DMS153 treated with DMSO at 0.1 percent for 48 hours (cell line): ENCODE results near the gene DMWD.

Source experiments
- DNase-seq: peaks from one replicate; lab custom pipeline; 2025; ENCODE audit not compliant: unreplicated experiment; lab: John Stamatoyannopoulos, UW

The DMWD gene

GRCh38 chr19:45792470-45793177 is at the start of gene DMWD:
Gene DMWD (minus strand): TSS chr19:45792845. CDS start chr19:45792756, 89 bp downstream.
- peak; percentile 94 for DNase-seq

- DNase-seq = no peak
Observed at GRCh38 chr19:45842198-45842597, 49.6 kb upstream of the DMWD start.

- DNase-seq = no peak
Observed at GRCh38 chr19:45834970-45835369, 42.3 kb upstream of the DMWD start.

- DNase-seq = no peak
Observed at GRCh38 chr19:45828945-45829344, 36.3 kb upstream of the DMWD start.

GRCh38 chr19:45828523-45828922 is 35.9 kb upstream of the DMWD start:
- DNase-seq = no peak

GRCh38 chr19:45827459-45828093 is 34.9 kb upstream of the DMWD start:
- no peak for DNase-seq

GRCh38 chr19:45826934-45827333 is 34.3 kb upstream of the DMWD start:
- DNase-seq = no peak

- no peak for DNase-seq
Observed at GRCh38 chr19:45825917-45826893, 33.6 kb upstream of the DMWD start.

- no peak for DNase-seq
Observed at GRCh38 chr19:45825263-45825605, 32.6 kb upstream of the DMWD start.

- no peak for DNase-seq
Observed at GRCh38 chr19:45824531-45825262, 32.1 kb upstream of the DMWD start.

GRCh38 chr19:45824041-45824471 is 31.4 kb upstream of the DMWD start:
- peak; percentile 44 for DNase-seq

GRCh38 chr19:45823182-45823581 is 30.5 kb upstream of the DMWD start:
- DNase-seq = no peak

- no peak for DNase-seq
Observed at GRCh38 chr19:45822716-45823115, 30.1 kb upstream of the DMWD start.

- no peak for DNase-seq
Observed at GRCh38 chr19:45821570-45821969, 28.9 kb upstream of the DMWD start.

- no peak for DNase-seq
Observed at GRCh38 chr19:45821103-45821521, 28.5 kb upstream of the DMWD start.

GRCh38 chr19:45820413-45821102 is 27.9 kb upstream of the DMWD start:
- peak; percentile 33 for DNase-seq

- DNase-seq = no peak
Observed at GRCh38 chr19:45819769-45820168, 27.1 kb upstream of the DMWD start.

GRCh38 chr19:45817725-45818301 is 25.2 kb upstream of the DMWD start:
- no peak for DNase-seq

- peak; percentile 78 for DNase-seq
Observed at GRCh38 chr19:45817010-45817724, 24.5 kb upstream of the DMWD start.
